Left ventricle myocardium superior (tissue), 1 donor: ENCODE results near the gene MPZL1. TPM values are rescaled to one million over a fixed set of nuclear protein-coding genes. Genes with fewer than 3 reads are reported as not detected.
A peak's percentile ranks its signal among the peaks of the same experiment; 100 is the strongest.

ENCODE experiments used
- ATAC-seq: fragments of 200-7000 bp; cut with Tn5 transposase; one replicate; pipeline ENCODE4 v1.9.1; 2020; ENCODE audit warnings: mild to moderate bottlenecking, moderate library complexity
- DNase-seq: peaks from one replicate; pipeline ENCODE4 v3.0.0-alpha.2; 2020
- intact Hi-C: fragments of 100-400 bp; cut with micrococcal nuclease; formaldehyde crosslinking; loops from one replicate; pipeline ENCODE4 v1.11.0; 2022
- total RNA-seq: library from RNA; stranded (reverse); fragmentation: NEBNext Ultra II Directional; extraction: Animal tissue kit (Norgen Biotek cat#: 25700); gene quantifications from one replicate; pipeline ENCODE4 v1.2.1, GENCODE V29; 2021
- donor health status: DM: no; HTN: yes; CAD: no; lungs with severe emphysema.

MPZL1 gene
- total RNA-seq, 1 donor from 2014 or later: 34.7 TPM

GRCh38 chr1:167764458-167765330 lies 42.9 kb downstream of the MPZL1 start:
- intact Hi-C loops: no loop called here
- DNase-seq: no peak
- ATAC-seq: no peak

- no peak for ATAC-seq
- intact Hi-C loops: no loop called here
Observed at GRCh38 chr1:167765496-167765895, 43.7 kb downstream of the MPZL1 start.

GRCh38 chr1:167766538-167766937 lies 44.8 kb downstream of the MPZL1 start:
- intact Hi-C loops: no loop called here
- DNase-seq: no peak
- ATAC-seq: no peak

More at GRCh38 chr1:167765496-167765895, 43.7 kb downstream of the MPZL1 start:
- no peak for DNase-seq

GRCh38 chr1:167767761-167768160 lies 46.0 kb downstream of the MPZL1 start:
- intact Hi-C loops: no loop called here
- DNase-seq: no peak
- ATAC-seq: peak; percentile 17

- intact Hi-C loops: no loop called here
- DNase-seq (no peak), ATAC-seq (no peak)
Observed at GRCh38 chr1:167770127-167770526, 48.3 kb downstream of the MPZL1 start.

- no peak for DNase-seq
- ATAC-seq: no peak
- intact Hi-C loops: no loop called here
Observed at GRCh38 chr1:167772436-167772835, 50.7 kb downstream of the MPZL1 start.

GRCh38 chr1:167773516-167773915 lies 51.7 kb downstream of the MPZL1 start:
- intact Hi-C loops: no loop called here
- DNase-seq: no peak
- no peak for ATAC-seq

DNA sequence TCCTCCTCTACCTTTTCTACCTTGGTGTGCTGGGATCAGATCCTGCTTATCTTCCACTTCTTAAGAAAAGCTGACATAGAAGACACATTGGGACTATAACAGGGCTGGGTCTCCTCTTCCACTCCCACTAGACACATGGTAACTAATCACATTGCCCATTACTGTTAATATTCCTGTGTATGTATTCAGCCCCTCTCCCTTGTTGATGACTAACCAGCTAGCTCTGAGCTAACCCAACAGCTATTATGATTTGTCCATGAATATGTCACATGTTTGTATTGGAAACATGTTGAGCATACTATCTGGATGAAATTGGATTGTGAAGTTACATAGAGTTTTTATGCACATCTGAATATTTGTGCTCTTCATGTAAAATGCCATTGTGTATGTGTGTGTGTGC lies 52.9 kb downstream of the MPZL1 start:
- ATAC-seq (no peak), DNase-seq (no peak)
- intact Hi-C loops: no loop called here

GRCh38 chr1:167775178-167775577 lies 53.4 kb downstream of the MPZL1 start:
- ATAC-seq: no peak
- DNase-seq: no peak
- intact Hi-C loops: no loop called here

DNA sequence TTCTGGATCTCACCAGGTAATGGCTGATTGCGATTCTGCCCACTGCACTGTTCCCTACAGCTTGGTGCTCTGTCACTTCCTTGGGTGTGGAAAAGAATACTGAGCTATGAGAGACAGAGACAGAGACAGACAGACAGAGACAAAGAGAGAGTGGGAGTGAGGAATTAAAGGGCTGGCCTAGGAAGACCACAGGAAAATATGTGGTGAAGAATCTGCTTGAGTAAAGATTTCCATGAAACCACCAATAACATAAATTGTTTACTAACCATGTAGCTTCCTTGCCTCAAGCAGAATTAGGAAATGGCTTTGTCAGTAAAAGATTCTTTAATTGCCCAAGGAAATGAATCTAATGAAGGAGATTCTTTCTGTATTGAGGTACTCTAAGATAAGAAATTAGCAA lies 54.4 kb downstream of the MPZL1 start:
- ATAC-seq: no peak
- intact Hi-C loops: no loop called here
- no peak for DNase-seq

DNA sequence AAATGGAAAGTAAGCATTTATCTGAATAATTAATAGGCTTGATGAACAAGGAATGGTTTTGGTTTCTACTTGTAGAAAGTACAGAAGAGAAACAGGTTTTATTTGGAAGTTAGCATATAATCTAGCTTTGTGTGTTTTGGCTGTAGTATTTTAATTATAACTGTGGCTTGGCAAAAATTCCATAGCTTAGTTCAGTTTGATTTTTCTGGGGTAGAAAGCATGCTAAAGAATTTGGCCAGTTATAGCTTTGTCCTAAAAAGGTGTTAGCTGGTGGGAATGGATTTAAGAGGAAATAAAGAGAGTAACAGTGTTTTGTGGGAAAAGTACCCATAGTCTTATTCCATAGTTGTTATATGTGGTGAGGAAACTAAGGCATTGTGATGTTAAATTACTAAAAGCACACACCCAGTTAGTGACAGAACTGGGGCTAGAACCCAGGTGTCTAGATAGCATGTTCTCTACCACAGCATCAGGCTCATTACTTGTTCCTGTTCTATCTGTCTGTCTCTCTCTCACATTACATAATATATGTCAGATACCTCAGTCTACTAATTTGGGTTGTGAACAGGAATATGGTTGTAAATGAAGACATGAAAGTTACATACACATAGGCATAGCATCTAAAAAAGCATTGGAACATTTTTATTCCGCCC lies 55.0 kb downstream of the MPZL1 start:
- ATAC-seq (no peak), DNase-seq (no peak)
- intact Hi-C loops: no loop called here

DNA sequence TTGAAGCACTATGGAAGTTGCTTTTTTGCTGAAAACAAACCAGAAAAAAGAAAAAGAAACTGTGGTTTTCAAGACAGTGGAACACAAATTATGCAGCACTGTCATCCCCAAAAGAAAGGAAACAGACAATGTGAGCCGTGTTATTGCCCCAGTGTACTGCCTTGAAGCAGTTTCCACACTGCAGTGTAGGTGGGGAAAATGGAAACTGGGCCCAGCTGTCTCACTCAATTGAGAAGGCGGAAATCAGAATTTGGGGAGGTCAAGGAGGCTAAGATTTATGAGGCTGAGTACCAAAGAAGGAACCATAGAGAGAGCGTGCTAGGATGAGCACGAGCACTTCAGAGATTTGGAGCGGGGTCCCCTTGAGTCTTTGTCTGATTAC lies 55.5 kb downstream of the MPZL1 start:
- no peak for ATAC-seq
- no peak for DNase-seq
- intact Hi-C loops: no loop called here

DNA sequence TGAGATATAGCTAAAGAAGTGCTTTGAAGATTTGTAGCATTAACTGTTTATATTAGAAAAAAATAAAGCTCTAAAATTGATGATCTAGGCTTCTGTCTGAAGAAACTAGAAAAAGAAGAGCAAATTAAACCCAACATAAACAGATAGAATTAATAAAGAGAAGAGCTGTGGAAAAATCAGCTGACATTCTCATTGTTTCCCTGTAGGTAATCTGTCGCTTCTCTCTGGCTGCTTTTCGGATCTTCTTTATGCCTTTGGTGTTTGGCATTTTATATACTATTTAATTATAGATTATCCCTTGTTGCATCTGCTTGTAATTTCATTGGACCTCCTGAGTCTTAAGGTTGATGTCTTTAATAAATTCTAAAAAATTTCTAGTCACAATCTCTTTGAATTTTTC lies 59.8 kb downstream of the MPZL1 start:
- ATAC-seq (no peak), DNase-seq (no peak)
- intact Hi-C loops: no loop called here

DNA sequence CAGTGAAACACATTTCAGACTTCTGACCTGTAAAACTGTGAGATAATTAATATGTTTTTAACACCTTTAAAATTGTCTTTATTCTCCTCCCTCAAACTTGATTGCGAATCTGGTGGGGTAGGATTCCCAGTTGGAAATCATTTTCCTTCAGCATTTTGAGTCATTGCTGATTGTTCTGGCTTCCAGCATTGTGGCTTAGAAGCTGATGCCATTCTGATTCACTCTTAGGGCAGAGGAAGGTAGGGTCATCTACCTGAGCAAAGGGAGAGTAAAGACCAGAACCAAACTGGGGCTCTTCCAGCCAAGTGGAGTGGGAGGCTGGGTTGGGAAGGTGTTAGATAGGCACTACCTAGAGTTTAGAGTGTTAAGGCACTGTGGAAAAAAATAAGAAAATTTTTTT lies 61.2 kb downstream of the MPZL1 start:
- no peak for DNase-seq
- intact Hi-C loops: no loop called here
- ATAC-seq: no peak

DNA sequence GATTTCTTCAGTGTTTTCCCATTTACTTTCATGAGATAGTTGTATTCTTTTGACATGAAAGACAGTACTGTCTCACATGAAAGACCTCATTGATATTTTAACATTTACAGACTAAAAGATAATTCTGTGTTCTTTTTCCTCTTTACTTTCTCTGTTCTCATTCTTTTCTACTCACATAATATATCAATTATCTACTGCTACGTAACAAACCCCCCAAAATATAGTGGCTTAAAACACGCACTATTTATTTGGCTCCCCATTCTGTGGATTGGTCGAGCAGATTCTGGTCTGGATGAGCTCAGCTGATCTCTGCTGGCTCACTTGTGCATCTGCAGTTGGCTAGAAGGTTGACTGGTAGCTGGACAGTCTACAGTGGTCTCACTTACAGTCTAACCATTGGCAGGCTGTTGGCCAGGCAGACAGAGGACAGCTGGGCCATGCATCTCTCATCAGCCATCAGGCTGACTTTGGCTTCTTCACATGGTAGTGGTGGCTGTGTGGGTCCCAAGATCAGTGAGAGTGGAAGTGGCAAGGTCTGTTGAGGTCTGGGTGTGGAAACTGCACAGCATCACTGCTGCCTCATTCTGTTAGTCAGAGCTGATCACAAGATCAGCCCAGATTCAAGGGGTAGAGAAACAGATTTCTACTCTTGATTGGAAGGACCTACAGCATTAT lies 63.2 kb downstream of the MPZL1 start:
- no peak for ATAC-seq
- intact Hi-C loops: no loop called here
- DNase-seq: no peak

- ATAC-seq (no peak), DNase-seq (no peak)
- intact Hi-C loops: no loop called here
Observed at GRCh38 chr1:167786502-167786901, 64.7 kb downstream of the MPZL1 start.

DNA sequence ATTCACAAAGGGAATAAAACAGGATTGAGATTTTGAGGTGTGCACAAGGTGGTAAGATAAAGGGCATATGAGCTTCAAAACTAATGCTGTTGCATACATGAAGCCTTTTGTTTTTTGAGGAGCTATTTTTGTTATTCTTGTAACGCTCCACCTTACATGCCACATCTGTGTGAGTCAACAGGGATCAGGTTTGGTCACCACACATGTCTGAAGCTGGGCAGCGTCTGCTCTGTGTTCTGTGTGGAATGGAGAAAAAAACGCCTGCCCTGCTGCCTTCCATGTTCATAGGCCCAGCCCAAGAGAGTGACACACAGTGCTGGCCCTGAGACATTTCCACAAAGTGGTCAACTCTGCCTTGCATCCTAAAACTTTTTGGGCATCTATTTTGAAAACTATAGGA lies 67.7 kb downstream of the MPZL1 start:
- no peak for ATAC-seq
- no peak for DNase-seq
- intact Hi-C loops: no loop called here

DNA sequence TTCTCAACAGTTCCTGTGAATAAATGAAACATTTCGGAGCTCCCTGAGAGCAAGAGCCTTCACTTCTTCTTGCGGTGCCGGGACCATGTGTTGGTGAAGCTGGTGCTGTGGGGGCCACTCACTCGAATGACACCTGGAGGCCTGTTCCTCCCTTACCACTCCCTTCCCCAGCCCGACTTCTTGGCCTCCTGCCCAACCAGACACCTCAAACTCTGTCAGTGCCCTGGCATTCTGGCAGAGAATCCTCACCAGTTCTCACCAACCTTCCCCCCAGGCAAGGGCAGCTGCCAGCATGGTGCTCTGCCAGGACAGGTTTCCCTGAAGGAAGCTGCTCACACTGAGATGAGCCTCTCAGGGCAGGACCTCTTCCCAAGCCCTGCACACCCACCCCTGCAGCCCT lies 68.3 kb downstream of the MPZL1 start:
- no peak for ATAC-seq
- intact Hi-C loops: no loop called here
- peak; percentile 42 for DNase-seq

GRCh38 chr1:167791281-167792187 lies 69.8 kb downstream of the MPZL1 start:
- intact Hi-C loops: no loop called here
- DNase-seq (no peak), ATAC-seq (peak; percentile 70)
